Measurements from ENCODE around the gene TSPYL4.
"Not testable (repeated sequence)": the region's sequence is repeated elsewhere in the genome, so short reads cannot be mapped to it uniquely, and the experiment has no call there.

Gene TSPYL4

DNA sequence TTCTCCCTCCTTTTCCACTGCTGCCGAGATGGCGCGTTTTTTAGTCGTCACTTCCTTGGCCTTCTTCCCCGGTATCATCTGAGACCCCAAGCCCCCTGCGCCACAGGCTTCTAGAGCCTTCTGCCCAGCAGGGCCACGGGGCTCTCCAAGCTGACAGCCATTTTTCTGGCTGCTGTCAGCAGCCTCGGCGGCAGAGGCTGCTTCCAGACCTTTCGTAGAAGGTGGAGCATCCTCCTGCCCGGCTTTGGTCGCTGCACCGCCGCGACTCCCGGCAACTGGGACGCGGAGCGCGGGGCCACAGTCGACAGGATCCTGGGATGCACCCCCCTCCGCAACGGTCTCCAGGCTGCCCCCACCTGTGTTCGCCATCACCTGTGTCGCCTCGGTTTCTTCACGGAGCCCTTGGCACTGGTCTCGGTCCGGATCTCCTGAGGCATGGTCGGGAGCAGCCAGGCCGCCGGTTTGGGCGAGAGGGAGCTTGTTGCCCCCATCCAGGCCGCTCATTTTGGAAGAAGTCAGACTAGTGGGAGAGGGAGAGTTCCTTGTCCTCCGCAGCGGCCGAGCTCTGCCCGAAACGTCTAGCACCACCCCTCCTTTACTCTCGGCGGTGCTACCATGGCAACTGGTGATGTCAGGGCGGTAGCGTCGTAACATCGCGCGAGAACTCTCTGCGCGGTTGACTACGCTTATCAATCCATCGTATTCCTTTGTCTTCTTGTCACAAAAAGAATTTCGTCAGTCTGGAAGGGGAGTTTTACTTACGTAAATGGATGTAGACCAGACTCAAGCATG is at the start of gene TSPYL4:
TSPYL4 (minus strand) TSS at position 571 of the 792 bp plus-strand sequence; CDS start at position 504, 67 bp downstream.
- DNase-seq, result peak; percentile 38 to 97 (median 88)

DNA sequence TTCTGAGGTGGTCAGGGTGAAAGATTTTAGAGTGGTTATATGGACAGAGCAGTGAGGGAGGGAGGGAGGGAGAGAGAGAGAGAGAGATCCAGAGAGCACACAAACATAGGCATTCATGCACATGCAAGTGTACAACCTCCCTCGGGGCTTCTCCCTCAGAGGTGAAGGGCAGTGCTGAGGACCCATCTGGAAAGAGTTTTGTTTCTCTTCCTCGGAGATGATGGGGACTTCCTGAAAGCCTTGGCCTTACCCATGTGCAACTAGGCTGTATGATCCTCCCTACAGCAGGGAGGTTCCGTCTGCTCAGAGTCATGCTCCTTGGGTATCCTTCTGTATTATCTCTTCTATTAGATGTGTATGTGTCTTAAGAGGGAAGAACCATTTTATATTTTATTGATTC is 47.2 kb upstream of the TSPYL4 start:
- no peak for DNase-seq

DNA sequence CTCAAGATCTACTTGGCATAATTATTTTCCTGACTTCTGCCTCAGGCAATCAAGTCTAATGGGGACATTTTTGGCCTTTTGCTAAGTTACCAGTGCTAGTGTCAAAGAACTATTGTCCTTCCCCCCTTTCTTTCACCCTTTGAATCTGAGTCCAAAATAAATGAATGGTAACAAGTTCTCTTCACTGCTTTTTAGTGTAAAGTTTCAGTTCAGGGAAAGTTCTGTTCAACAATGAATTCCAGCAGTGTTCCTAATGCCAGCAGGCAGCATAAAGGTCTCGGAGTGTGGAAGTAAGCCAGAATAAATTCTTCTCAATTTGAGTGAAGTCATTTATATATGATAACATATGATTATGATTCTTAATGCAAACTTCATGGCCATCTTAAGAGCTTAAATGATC is 46.7 kb upstream of the TSPYL4 start:
- DNase-seq, result peak in 1 of 58 donors; percentile 6

DNA sequence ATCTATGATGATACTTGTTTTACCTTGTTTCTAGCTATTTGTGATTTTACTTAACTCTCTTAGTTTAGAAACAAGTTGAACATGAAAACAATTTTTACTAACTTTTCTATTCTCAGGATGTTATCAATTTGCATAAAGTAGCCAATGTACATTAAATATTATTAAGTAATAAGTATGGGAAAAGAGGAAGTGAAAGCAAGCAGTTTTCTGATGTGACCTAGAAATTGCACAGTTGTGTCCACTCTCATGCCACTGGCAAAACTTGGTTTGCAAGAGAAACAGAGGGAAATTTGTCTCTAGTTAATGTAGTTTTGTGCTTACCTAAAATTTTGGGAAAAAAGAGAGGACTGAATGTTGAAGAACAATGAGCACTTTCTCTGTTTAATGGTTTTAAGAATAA is 45.1 kb upstream of the TSPYL4 start:
- no peak for DNase-seq

DNA sequence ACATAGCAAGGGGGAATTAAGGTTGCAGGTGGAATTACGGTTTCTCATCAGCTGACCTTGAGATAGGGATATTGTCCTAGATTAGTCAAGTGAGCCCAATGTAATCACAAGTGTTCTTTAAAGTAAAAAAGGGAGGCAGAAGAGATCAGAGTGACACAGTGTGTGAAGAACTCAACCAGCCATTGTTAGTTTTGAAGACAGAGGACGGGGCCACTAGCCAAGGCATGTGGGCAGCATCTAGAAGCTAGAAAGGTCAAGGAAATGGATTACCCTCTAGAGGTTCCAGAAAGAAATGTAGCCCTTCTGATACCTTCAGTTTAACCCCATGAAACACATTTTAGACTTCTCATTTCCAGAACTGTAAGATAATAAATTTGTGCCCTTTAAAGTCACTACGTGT is 44.4 kb upstream of the TSPYL4 start:
- DNase-seq, result no peak

DNA sequence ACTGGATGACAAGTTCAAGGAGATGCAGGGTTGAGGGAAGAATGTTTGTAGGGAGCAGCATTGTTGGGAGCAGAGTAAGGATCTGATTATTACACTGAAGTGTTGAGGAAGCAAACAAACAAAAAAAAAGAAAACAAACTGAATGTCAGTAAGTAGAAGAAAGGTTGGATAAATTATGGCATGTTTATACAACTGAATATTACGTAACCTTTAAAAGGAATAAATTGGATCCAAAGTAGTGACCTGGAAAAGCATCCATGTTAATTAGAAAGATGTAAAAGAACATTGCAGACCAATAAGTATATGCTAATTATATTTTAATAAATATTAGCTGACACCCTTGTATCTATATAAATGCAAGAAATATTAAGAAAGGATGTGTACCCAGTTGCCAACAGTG is 38.7 kb upstream of the TSPYL4 start:
- no peak for DNase-seq

DNA sequence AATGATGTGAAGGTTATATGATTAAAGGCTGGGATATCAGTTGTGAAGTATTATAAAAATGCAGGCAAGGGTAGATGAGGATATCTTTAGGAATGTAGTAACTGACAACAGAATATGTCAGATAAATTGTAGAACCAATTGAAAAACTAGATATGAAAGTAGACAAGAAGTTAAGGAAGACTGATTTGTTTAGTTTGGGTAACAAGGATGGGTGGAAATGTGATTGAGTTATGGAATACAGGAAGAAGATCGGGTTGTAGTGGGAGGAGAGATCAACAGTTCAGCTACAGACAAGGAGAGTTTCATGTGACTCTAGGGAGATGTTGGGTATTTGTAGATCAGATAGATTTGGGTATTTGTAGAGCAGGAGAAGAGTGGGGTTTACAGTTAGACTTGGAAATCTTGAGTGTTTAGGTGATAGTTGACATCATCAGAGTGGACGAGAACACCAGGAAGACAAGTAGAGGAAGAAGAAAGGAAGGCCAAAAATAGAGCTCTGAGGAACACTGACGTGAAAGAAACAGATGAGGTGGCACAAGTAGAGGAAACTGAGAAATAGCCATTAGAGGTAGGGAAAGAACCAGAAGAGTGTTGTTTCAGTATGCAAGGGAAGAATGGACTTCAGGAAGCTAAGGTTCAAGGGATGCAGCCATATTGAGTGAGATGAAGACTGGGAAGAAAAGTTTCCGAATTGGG is 38.0 kb upstream of the TSPYL4 start:
- DNase-seq, result no peak

DNA sequence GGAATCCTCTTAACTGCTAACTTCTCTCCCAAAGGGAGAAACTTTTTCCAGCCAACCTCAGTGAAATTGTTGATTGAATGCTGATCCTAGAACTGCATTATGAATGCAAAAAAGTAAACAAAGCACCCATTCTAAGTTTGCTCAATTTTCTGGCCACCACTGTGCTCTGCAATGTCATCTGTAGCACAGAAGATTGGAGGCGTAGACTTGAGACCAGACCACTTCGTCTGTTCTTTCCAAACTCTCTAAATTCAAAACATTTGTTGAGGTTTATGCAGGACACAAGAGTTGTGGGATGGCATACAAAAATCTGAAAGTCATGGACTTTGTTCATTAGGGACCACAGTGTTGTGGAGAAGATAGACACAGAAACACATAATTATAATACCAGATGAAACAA is 36.9 kb upstream of the TSPYL4 start:
- peak in 1 of 58 donors; percentile 3 for DNase-seq

DNA sequence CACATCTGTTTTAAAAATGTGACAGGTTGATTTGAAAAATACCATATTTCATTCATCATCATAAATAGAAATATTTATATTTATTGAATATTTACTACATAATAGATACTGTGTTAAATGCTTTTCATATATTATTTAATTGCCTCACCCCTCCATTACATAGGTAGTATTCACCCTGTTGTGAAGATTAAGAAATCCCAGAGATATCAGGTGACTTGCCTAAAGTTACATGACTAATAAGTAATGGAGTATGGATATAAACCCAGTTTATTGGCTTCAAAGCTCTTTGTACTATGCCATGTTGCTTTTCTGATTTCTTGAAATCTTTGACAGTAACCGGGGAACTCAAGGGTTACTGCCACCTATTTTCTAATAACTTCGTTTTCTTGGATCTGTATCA is 36.0 kb upstream of the TSPYL4 start:
- DNase-seq, result no peak

DNA sequence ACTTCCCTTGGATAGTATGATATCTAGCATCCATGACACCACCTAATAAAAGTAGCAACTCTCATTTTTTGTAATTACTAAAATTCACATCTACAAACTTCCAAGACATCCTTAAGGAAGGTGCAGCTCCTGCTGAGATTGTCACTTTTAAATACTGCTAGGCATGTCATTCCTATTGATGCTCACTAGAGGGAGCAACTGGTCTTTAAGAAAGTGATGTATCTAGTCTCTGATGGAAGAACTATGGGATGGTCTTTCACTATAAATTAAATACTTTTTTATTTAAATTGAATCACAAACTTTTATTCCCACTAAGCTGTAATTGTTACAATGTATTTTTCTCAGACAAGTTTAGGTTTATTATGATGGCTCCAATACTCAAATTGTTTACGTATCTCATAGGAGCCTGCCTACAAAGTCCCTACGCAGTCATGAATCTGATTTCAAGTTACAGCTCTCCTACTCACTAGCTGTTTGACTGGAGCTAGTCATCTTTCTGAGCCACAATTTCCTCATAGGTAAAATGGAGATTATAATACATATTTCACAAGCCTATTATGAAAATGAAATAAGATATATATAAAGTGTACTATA is 33.9 kb upstream of the TSPYL4 start:
- DNase-seq, result peak in 1 of 58 donors; percentile 18

DNA sequence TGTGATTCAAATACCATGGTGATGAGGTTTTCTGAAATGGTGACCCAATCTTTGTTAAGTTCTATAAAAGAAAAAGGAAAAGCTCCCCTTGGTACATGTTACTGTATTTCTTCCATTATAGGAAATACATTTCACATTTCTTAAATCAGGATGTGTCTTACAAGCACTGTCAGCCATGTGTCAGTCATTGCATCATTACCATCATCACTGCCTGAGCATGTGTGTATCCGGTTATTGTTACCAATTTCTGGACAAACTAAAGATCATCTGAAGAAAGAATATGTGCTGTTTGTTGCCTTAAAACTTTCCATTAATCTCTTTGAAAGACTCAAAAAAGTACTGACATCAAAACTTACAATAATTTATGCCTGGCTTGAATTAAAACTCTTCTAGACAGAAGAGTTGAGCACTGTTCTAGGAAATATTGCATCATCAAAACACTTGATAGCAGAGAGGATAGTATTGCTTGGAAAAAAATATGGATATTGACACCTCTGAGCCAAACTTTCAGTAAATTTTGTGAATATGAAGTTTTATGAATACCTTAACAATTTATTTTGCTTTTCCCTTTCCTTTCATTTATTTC is 33.0 kb upstream of the TSPYL4 start:
- no peak for DNase-seq

DNA sequence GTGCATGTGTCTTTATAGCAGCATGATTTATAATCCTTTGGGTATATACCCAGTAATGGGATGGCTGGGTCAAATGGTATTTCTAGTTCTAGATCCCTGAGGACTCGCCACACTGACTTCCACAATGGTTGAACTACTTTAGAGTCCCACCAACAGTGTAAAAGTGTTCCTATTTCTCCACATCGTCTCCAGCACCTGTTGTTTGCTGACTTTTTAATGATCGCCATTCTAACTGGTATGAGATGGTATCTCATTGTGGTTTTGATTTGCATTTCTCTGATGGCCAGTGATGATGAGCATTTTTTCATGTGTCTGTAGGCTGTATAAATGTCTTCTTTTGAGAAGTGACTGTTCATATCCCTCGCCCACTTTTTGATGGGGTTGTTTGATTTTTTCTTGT is 31.1 kb upstream of the TSPYL4 start:
- not testable (repeated sequence) for DNase-seq

DNA sequence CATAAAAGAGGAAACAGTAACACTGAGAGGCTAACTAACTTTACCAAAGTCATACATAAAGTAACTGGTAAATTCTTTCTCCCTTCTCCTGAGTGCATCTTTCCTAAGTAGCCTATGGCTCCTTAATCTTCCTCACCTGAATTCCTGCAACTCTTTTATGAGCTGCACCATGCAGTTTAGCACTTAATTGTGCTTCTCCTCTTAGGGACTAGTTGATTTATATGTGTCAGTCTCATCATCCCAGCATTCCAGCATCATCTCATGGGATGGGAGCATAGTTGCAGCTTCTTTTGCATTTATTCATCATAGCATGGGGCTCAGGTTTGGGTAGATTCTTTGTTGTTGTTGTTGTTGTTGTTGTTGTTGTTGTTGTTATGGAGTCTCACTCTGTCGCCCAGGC is 29.3 kb upstream of the TSPYL4 start:
- no peak for DNase-seq

DNA sequence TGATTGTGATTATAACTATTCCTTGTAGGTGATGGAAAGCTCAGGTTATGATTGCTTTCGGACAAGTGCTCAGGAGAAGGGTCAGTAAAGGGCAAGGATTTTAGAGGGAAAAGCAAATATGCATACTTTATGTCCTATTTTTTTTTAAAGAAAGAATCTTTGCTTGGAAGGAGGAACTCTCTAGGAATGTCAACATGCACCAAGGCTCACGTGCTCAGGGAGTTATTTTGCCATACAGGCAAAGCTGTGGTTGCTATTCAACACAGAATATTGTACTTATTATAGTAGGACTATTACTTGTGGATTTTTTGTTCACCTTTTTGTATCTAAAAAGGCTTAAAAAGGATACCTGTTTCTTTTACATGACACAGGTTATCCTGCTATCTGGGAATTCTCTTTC is 28.8 kb upstream of the TSPYL4 start:
- no peak for DNase-seq

DNA sequence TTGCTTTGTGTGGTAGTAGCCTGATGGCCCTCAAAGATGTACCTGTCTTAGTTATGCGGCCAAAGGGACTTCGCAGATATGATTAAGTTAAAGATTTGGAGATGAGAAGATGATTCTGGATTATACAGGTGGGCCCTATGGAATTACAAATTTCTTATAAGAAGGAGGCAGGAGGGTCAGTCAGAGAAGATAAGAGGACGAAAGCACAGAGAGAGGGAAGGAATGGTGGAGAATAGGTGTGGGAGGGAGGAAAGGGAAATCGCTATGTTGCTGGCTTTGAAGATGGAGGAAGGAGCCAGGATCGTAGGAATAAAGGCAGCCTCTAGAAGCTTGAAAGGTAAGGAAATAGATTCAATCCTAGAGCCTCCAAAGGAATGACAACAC is 27.1 kb upstream of the TSPYL4 start:
- no peak for DNase-seq

DNA sequence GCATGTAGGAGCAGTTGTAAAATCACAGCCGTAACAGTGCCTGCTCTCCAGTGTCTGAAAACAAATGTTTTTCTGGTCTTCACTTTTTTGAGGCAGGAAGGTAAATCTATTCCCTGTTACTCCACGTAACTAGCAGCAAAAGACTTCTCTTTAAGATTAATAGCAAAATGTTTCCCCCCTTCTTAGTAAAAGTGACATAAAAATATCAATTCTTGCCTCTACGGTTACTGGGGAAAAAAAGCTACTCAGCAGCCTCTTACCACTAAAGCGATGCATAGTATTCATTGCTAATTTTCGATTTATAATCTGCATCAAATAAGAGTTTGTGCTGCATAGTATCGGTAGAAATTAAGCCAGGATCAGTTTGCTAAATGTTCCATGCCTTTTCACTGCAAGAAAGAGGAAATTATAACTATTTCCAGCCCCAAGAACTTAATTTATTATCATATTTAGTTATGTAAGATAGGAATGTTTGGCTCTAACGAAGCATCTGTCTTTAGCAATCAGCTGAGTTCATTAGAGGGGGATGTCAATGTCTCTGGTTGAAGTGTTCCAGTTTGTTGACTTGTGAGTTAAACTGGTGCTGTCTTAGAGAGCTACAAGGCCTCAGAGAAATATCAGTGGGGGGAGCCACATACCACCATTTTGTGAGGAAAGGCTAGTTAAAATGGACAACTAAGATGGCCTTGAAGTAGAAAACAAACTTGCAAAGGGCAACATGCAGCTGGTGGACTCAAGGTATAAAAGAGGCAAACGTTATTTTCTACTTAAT is 26.5 kb upstream of the TSPYL4 start:
- DNase-seq, result peak in 1 of 58 donors; percentile 7

DNA sequence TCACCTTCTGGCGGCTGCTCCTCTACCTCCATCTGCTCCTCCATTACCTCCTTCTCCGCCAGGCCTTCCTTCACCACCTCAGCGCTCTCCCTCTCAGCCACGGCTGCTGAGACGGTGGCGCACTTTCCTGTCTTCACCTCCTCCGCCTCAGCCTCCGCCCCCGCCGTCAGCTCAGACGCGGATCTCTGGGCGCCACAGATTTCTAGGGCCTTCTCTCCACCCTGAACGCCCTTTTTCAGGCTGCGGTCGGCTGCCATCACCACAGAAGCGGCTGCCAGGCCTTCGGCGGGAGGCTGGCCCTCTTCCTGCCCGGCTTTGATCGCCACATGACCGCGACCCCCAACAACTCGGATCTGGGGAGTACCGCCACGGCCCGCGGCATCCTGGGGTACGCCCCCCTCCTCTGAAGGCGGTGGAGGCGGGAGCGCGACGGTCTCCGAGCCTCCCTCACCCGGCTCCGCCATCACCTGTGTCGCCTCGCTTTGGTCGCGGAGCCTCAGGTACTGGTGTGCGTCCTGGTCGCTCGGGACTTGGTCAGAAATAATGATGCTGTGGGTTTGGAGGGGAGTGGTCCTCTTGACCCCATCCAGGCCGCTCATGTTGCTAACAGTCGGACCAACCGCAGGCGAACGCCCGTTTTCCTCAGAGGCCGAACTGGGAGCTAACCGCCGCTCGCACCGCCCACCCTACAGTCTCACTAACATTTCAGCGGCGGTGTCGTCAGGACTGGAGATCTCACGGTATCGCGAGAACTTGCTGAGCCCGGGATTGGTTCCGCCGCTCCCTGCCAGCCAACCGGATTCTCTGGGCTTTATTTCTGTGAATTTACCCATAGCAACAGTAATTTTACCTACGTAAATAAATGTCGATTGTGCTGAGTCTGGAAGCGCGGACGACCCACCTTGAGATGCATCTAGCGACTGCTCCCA is 25.6 kb upstream of the TSPYL4 start, which contains the start of gene TSPYL1:
TSPYL1 (minus strand) TSS at position 699 of the 929 bp plus-strand sequence; CDS start at position 599, 100 bp downstream.
- DNase-seq, result peak; percentile 52 to 97 (median 92)

DNA sequence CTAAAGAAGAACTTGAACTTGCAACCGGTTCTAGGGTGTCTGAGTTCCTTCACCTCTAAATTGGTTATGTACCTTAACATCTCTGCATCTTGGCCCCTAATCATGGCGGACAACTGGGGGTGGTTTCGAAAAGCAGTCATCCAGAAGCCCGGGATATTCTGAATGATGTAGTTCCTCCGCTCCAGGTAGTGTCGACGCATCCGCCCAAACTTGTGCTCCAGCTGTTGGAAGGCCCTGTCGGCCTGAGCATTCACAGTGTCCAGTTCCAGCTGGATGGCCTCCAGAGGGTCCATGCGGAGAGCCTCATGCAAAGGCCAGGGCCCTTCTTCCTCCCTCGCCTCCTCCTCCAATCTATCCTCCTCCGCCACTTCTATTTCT is 25.0 kb upstream of the TSPYL4 start:
- peak in 10 of 58 donors; percentile 26 to 63 (median 50) for DNase-seq

DNA sequence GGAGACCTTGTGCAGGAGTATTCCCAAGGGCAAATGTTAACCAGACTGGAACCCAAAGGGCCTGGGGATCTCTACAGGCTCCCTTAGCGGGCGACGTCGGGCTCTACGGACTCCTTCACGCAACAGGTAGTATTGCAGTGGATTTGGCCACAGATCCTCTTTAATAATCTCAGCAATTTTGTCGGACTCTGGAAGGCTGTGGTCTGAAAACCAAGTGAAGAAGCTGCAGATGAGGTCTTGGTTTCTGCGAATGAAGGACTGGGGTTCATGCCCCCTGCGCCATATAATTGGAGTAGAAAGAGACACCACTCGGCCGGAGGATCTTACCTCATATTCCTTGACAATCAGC is 24.6 kb upstream of the TSPYL4 start:
- DNase-seq, result no peak

DNA sequence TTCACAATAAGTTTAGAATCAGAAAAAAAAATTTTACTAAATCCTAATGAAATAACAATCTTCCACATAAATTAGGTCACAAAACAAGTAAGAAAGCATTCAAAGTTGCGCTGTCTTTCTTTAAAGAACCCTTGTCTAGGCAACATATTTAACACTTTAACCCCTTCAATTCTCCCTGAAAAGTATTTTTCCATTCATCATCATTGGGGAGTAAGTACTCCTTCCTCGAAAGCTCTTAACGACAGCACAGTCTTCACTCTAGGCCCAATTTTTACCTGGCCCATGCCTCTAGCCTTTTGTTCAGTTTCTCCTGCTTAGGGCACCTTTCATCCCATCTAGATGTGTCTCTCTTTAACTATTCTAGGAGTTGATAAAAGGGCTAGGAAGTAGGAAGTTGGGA is 23.2 kb upstream of the TSPYL4 start:
- no peak for DNase-seq

Data from anterior cingulate cortex (tissue), 58 donors.